H9 (cell line): ENCODE measurements around the gene RBM48. TPM values are rescaled to one million over a fixed set of nuclear protein-coding genes. Genes with fewer than 3 reads are reported as not detected.

Experiments used
- DNase-seq: peaks from one replicate; pipeline ENCODE4 v3.0.0-alpha.2; 2017
- H2AFZ ChIP-seq: one replicate; pipeline ENCODE4 v1.6.1; 2013; ENCODE audit warnings: mild to moderate bottlenecking, low read length, control low read depth, moderate library complexity
- H2AK5ac ChIP-seq: 2 replicates; pipeline ENCODE4 v1.6.1; 2013; ENCODE audit warnings: low read length, control low read depth, mixed read lengths; ENCODE audit not compliant: insufficient read length
- H2BK120ac ChIP-seq: one replicate; pipeline ENCODE4 v1.6.1; 2013; ENCODE audit warnings: low read depth, mild to moderate bottlenecking, low read length, control low read depth, inconsistent platforms; ENCODE audit not compliant: poor library complexity, severe bottlenecking
- H2BK12ac ChIP-seq: 2 replicates; pipeline ENCODE4 v1.6.1; 2013; ENCODE audit warnings: low read length, control low read depth, mixed read lengths, low read depth; ENCODE audit not compliant: insufficient read length
- H2BK15ac ChIP-seq: 2 replicates; pipeline ENCODE4 v1.6.1; 2013; ENCODE audit warnings: low read depth, low read length, control low read depth
- H2BK20ac ChIP-seq: one replicate; pipeline ENCODE4 v1.6.1; 2013; ENCODE audit warnings: low read depth, mild to moderate bottlenecking, low read length, control low read depth, inconsistent platforms; ENCODE audit not compliant: poor library complexity, severe bottlenecking
- H2BK5ac ChIP-seq: 2 replicates; pipeline ENCODE4 v1.6.1; 2013; ENCODE audit warnings: low read length, control low read depth, mixed read lengths; ENCODE audit not compliant: insufficient read length
- H3K14ac ChIP-seq: 2 replicates; pipeline ENCODE4 v1.6.1; 2013; ENCODE audit warnings: low read length, control low read depth; ENCODE audit not compliant: insufficient read depth
- H3K18ac ChIP-seq: 2 replicates; pipeline ENCODE4 v1.6.1; 2013; ENCODE audit warnings: low read depth, mild to moderate bottlenecking, mixed read lengths, low read length, control low read depth; ENCODE audit not compliant: insufficient read length
- H3K23ac ChIP-seq: 2 replicates; pipeline ENCODE4 v1.6.1; 2013; ENCODE audit warnings: low read length, control low read depth, mixed read lengths, low read depth; ENCODE audit not compliant: insufficient read length
- H3K23me2 ChIP-seq: 2 replicates; pipeline ENCODE4 v1.6.1; 2013; ENCODE audit warnings: low read depth, mild to moderate bottlenecking, mixed read lengths, low read length, control low read depth; ENCODE audit not compliant: insufficient read length, poor library complexity, severe bottlenecking
- H3K27ac ChIP-seq: 2 replicates; pipeline ENCODE4 v1.5.1; 2013; ENCODE audit warnings: low read length, control low read depth, mixed read lengths, low read depth; ENCODE audit not compliant: insufficient read length
- H3K27me3 ChIP-seq: 2 replicates; pipeline ENCODE4 v1.6.1; 2013; ENCODE audit warnings: low read length, control low read depth, inconsistent platforms; ENCODE audit not compliant: insufficient read depth
- H3K4ac ChIP-seq: 2 replicates; pipeline ENCODE4 v1.6.1; 2013; ENCODE audit warnings: low read depth, mild to moderate bottlenecking, control low read depth, inconsistent platforms, low read length, moderate library complexity
- H3K4me1 ChIP-seq: 2 replicates; pipeline ENCODE4 v1.6.1; 2013; ENCODE audit warnings: low read length, control low read depth, inconsistent platforms; ENCODE audit not compliant: insufficient read depth
- H3K4me2 ChIP-seq: 2 replicates; pipeline ENCODE4 v1.6.1; 2013; ENCODE audit warnings: low read length, control low read depth, mixed read lengths; ENCODE audit not compliant: insufficient read length, insufficient read depth
- H3K56ac ChIP-seq: 2 replicates; pipeline ENCODE4 v1.6.1; 2013; ENCODE audit warnings: low read depth, mild to moderate bottlenecking, mixed read lengths, low read length, control low read depth; ENCODE audit not compliant: insufficient read length
- H3K79me1 ChIP-seq: 2 replicates; pipeline ENCODE4 v1.6.1; 2013; ENCODE audit warnings: low read depth, mild to moderate bottlenecking, moderate library complexity, low read length, control low read depth, inconsistent platforms; ENCODE audit not compliant: insufficient read depth, poor library complexity, severe bottlenecking
- H3K79me2 ChIP-seq: 2 replicates; pipeline ENCODE4 v1.6.1; 2013; ENCODE audit warnings: low read length, control low read depth, inconsistent platforms; ENCODE audit not compliant: insufficient read depth
- H3K9ac ChIP-seq: 2 replicates; pipeline ENCODE4 v1.6.1; 2013; ENCODE audit warnings: low read length, control low read depth, mixed read lengths; ENCODE audit not compliant: insufficient read length; ENCODE audit errors: extremely low read depth
- H3K9me3 ChIP-seq: one replicate; pipeline ENCODE4 v1.6.1; 2013; ENCODE audit warnings: low read depth, low read length, inconsistent platforms; ENCODE audit not compliant: control insufficient read depth
- H3T11ph ChIP-seq: one replicate; pipeline ENCODE4 v1.6.1; 2013; ENCODE audit warnings: mild to moderate bottlenecking, low read length, control low read depth, inconsistent platforms
- H4K20me1 ChIP-seq: one replicate; pipeline ENCODE4 v1.6.1; 2013; ENCODE audit not compliant: control insufficient read depth, insufficient read length, insufficient read depth
- H4K5ac ChIP-seq: 2 replicates; pipeline ENCODE4 v1.6.1; 2013; ENCODE audit warnings: low read depth, mild to moderate bottlenecking, mixed read lengths, low read length, control low read depth; ENCODE audit not compliant: insufficient read length
- H4K8ac ChIP-seq: replicated peaks from 2 replicates; pipeline ENCODE4 v1.6.1; 2013; ENCODE audit warnings: low read length, control low read depth, mixed read lengths, low read depth; ENCODE audit not compliant: insufficient read length
- H4K91ac ChIP-seq: 2 replicates; pipeline ENCODE4 v1.6.1; 2013; ENCODE audit warnings: low read depth, mild to moderate bottlenecking, moderate library complexity, mixed read lengths, low read length, control low read depth; ENCODE audit not compliant: insufficient read length
- H3K27ac Mint-ChIP-seq, 3 experiments: 2 replicates in 2 of 3; 3 replicates in 1 of 3; pipeline ENCODE4 v1.8.0; 2020 to 2021; ENCODE audit warnings: mixed read lengths in 3 of 3, mild to moderate bottlenecking in 1 of 3, moderate library complexity in 1 of 3
- H3K27me3 Mint-ChIP-seq: 2 replicates; pipeline ENCODE4 v1.8.0; 2021; ENCODE audit warnings: low read depth, mild to moderate bottlenecking, moderate library complexity, mixed read lengths
- H3K36me3 Mint-ChIP-seq, 3 experiments: 2 replicates in 2 of 3; 3 replicates in 1 of 3; pipeline ENCODE4 v1.8.0; 2020 to 2021; ENCODE audit warnings: low read depth in 3 of 3, mixed read lengths in 3 of 3; ENCODE audit not compliant: insufficient read depth in 1 of 3
- H3K4me1 Mint-ChIP-seq, 2 experiments: 2 replicates each; pipeline ENCODE4 v1.8.0; 2020; ENCODE audit warnings: mixed read lengths in 2 of 2
- H3K4me3 Mint-ChIP-seq, 2 experiments: 2 replicates in 1 of 2; 3 replicates in 1 of 2; pipeline ENCODE4 v1.8.0; 2020 to 2021; ENCODE audit warnings: mild to moderate bottlenecking in 2 of 2, mixed read lengths in 2 of 2, moderate library complexity in 1 of 2
- H3K9me3 Mint-ChIP-seq, 2 experiments: 2 replicates in 1 of 2; 3 replicates in 1 of 2; pipeline ENCODE4 v1.8.0; 2020; ENCODE audit warnings: mild to moderate bottlenecking in 2 of 2, mixed read lengths in 2 of 2, moderate library complexity in 1 of 2
- CTCF ChIP-seq: fragments of 200-600 bp; sonication (generic); conservative IDR thresholded peaks from 3 replicates; pipeline ENCODE4 v1.8.0; 2021; ENCODE audit warnings: antibody characterized with exemption, mild to moderate bottlenecking
- total RNA-seq: library from RNA; stranded (reverse); gene quantifications from 2 replicates; pipeline ENCODE4 v1.2.1, GENCODE V29; 2021

RBM48 gene
- total RNA-seq, 1 experiment from 2014 or later: 12.5 TPM

DNA sequence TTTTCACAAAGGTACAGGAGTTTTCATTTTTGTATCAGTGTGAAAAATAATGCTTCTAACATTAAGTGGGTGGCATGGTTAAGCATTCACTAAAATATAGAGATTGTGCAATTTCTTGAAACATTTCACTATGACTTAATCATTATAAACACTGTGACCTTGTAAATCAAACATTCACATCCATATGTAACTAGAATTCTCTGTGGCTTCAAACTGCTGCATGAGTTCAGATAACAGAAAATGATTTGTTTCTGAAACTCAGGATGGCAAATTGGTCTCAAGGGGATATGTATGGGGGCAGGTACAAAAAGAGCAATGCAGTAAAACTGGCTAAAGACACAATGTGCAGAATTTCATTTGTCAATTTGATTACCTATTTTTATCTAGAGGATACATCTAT, 57.8 kb downstream of the RBM48 start:
- H2AFZ ChIP-seq: no peak overlapping the region
- Mint-ChIP-seq H3K27me3 (peaks cover 10% of the 10 kb centered on the region), H3K27ac (no peak overlapping the region), H3K4me3 (no peak overlapping the region), H3K4me1 (peaks cover 12 to 15% of the 10 kb centered on the region in 2 experiments), H3K9me3 (no peaks in the 10 kb centered on the region), H3K36me3 (peaks cover 17 to 24% (median 22%) of the 10 kb centered on the region in 3 experiments; a peak in 6 of 7 replicates)
- no peak overlapping the region for H2BK120ac ChIP-seq
- no peak overlapping the region for H3K56ac ChIP-seq
- H3T11ph ChIP-seq: no peak overlapping the region
- H3K9me3 ChIP-seq: no peaks in the 10 kb centered on the region
- no peak overlapping the region for H2BK5ac ChIP-seq
- no peak for TF ChIP-seq CTCF
- H3K18ac ChIP-seq: no peak overlapping the region
- H2BK20ac ChIP-seq: no peak overlapping the region
- H2BK12ac ChIP-seq: no peak overlapping the region
- H3K79me2 ChIP-seq: peaks cover 55% of the 10 kb centered on the region
- no peak overlapping the region for H3K9ac ChIP-seq
- peaks cover 4% of the 10 kb centered on the region for H3K79me1 ChIP-seq
- H3K23me2 ChIP-seq: peaks cover 9% of the 10 kb centered on the region
- H4K5ac ChIP-seq: no peak overlapping the region
- H4K20me1 ChIP-seq: no peaks in the 10 kb centered on the region
- H3K27ac ChIP-seq: no peak overlapping the region
- H3K4ac ChIP-seq: no peak overlapping the region
- no peaks in the 10 kb centered on the region; the same call in 1 of the 2 replicates for H3K27me3 ChIP-seq
- H3K14ac ChIP-seq: no peak overlapping the region
- H2AK5ac ChIP-seq: no peak overlapping the region
- no peak overlapping the region for H4K91ac ChIP-seq
- no peak overlapping the region for H3K4me2 ChIP-seq
- no peak overlapping the region for H4K8ac ChIP-seq
- H2BK15ac ChIP-seq: no peak overlapping the region
- H3K4me1 ChIP-seq: peaks cover 3% of the 10 kb centered on the region; the same call in 1 of the 2 replicates
- H3K23ac ChIP-seq: no peak overlapping the region
- DNase-seq: no peak
